Heart left ventricle (tissue), 16 donors: ENCODE measurements around the gene C14orf93. TPM values are rescaled to one million over a fixed set of nuclear protein-coding genes. Genes with fewer than 3 reads are reported as not detected.

ENCODE experiments used
- ATAC-seq, 4 donors: fragments of 200-7000 bp; cut with Tn5 transposase; one replicate each; pipeline ENCODE4 v1.9.1; 2020 to 2022; ENCODE audit warnings: moderate library complexity in 4 of 4, mild to moderate bottlenecking in 3 of 4, moderate number of reproducible peaks in 1 of 4
- DNase-seq, 5 donors: peaks; one replicate each; pipeline ENCODE4 v3.0.0-alpha.2; 2020
- H3K27ac ChIP-seq, 12 donors: fragments of 200-600 bp; sonication (generic) in 4 of 12; one replicate each; pipeline versions ENCODE4 v1.5.0 to v1.8.0; 2016 to 2022; ENCODE audit warnings: mild to moderate bottlenecking in 2 of 12
- H3K27me3 ChIP-seq, 9 donors: fragments of 200-600 bp; sonication (generic) in 2 of 9; one replicate each; pipeline versions ENCODE4 v1.5.1 to v1.8.0; 2016 to 2022; ENCODE audit warnings: mild to moderate bottlenecking in 3 of 9
- H3K36me3 ChIP-seq, 9 donors: fragments of 200-600 bp; sonication (generic) in 2 of 9; one replicate each; pipeline versions ENCODE4 v1.5.0 to v1.8.0; 2018 to 2022; ENCODE audit warnings: mild to moderate bottlenecking in 2 of 9
- H3K4me1 ChIP-seq, 12 donors: fragments of 200-600 bp; sonication (generic) in 4 of 12; one replicate each; pipeline versions ENCODE4 v1.5.0 to v1.8.0; 2016 to 2022; ENCODE audit warnings: mild to moderate bottlenecking in 3 of 12
- H3K4me3 ChIP-seq, 12 donors: fragments of 200-600 bp; sonication (generic) in 4 of 12; one replicate each; pipeline versions ENCODE4 v1.5.0 to v1.8.0; 2017 to 2022; ENCODE audit warnings: mild to moderate bottlenecking in 9 of 12, moderate library complexity in 4 of 12
- H3K9me3 ChIP-seq, 12 donors: fragments of 200-600 bp; sonication (generic) in 4 of 12; one replicate each; pipeline versions ENCODE4 v1.5.0 to v1.8.0; 2016 to 2022; ENCODE audit warnings: mild to moderate bottlenecking in 1 of 12
- CTCF ChIP-seq, 12 donors: fragments of 200-600 bp; sonication (generic) in 4 of 12; IDR thresholded peaks; one replicate each; pipeline versions ENCODE4 v1.5.0 to v1.8.0; 2018 to 2022; ENCODE audit warnings: antibody characterized with exemption in 12 of 12, mild to moderate bottlenecking in 5 of 12
- POLR2A ChIP-seq, 2 donors: fragments of 450-650 bp; IDR thresholded peaks; one replicate each; pipeline ENCODE4 v1.6.1; 2017; ENCODE audit warnings: antibody characterized with exemption in 2 of 2, mild to moderate bottlenecking in 2 of 2, moderate library complexity in 2 of 2
- WGBS, 4 donors: extraction: QIAGEN DNeasy Blood & Tissue Kit in 2 of 4; methylation state at CpG; one replicate each; pipeline versions ENCODE4 v1.1.5 to v1.1.7; 2013 to 2018; 5-methylcytosine and 5-hydroxymethylcytosine counted together
- intact Hi-C, 10 donors: fragments of 100-400 bp; cut with DNase I; formaldehyde crosslinking; loops; one replicate each; pipeline versions ENCODE4 v1.11.1 to v1.14.2; 2022
- polyA plus RNA-seq, 2 donors: library from polyadenylated mRNA; stranded (reverse); fragments of 200-250 nt; gene quantifications; one replicate each; pipeline ENCODE4 v1.2.3, GENCODE V29; 2013
- total RNA-seq, 9 donors: library from RNA; depleted of rRNA in 2 of 9; stranded (reverse); fragments of >200 nt in 2 of 9; fragmentation: NEBNext Ultra II Directional in 3 of 9; extraction: Animal tissue kit (Norgen Biotek cat#: 25700) in 3 of 9; gene quantifications; one replicate each; pipeline versions ENCODE4 v1.1.0 to v1.2.4, GENCODE V29; 2016 to 2023
- donor health status: ischemic (EF 13 %, LVEDD 7.1; RV severe dilation, severe dysfunction).
- donor health status: healthy with polysubstance abuse.
- donor health status: DM: no; HTN: yes; CAD: no.
- donor health status: DM: no; HTN: no; CAD: no.
- donor health status: ischemic (EF 25% LVEDD 6.9; RV normal size, moderate dysfunction).
- donor health status: ischemic (EF 25% LVEDD 5.7; RV mildly dilated, moderate dysfunction).
- donor health status: healthy.
- donor health status: DM: yes; HTN: yes; CAD: no.
- donor health status: ischemic (EF 35%, LVEDD 5.7; RV mildly dilated, moderate dysfunction).
- donor health status: nonischemic (EF 11% LVEDD 7.7; RV severe dilation, severe dysfunction).
- donor health status: DM: yes; HTN: yes; CAD: no.
- donor health status: PGD.
- donor health status: ischemic (EF 29% LVEDD 5.4; RV normal size, mild dysfunction).
- donor health status: nonischemic (EF 23%, LVEDD 6.1; RV moderate dilation, normal function).

C14orf93 gene
- total and polyA plus RNA-seq, 11 donors: 3.4 to 7.6 (median 5.4) TPM

GRCh38 chr14:22974530-22975313 lies 35.2 kb downstream of the C14orf93 start:
- Histone ChIP-seq H3K27me3 (no peaks in the 10 kb centered on the region), H3K4me1 (peaks cover 3 to 43% (median 32%) of the 10 kb centered on the region in 12 donors), H3K9me3 (no peaks in the 10 kb centered on the region), H3K27ac (peak overlapping the region in 8 of 12 donors; percentile 5 to 55 (median 22)), H3K4me3 (no peak overlapping the region), H3K36me3 (peaks cover 0 to 18% (median 3%) of the 10 kb centered on the region in 9 donors)
- peak; percentile 29 to 71 (median 63) for DNase-seq
- WGBS, 4 donors: 64 to 76% (median 70%) methylated on average over 8 to 9 of the region's 9 CpGs
- peak in 1 of 4 donors; percentile 16 for ATAC-seq
- intact Hi-C loops: loop anchor here in 2 of 10 donors (5.0 to 10.0 kb wide), 2 partner anchors 42 to 420 kb away; no protein-coding TSS in a partner anchor
- TF ChIP-seq POLR2A (IDR thresholded peaks at IDR 0.05) (no peak), CTCF (IDR thresholded peaks at IDR 0.05) (no peak)

- Histone ChIP-seq H3K9me3 (no peaks in the 10 kb centered on the region), H3K36me3 (peaks cover 0 to 18% (median 3%) of the 10 kb centered on the region in 9 donors), H3K4me1 (peaks cover 3 to 30% (median 20%) of the 10 kb centered on the region in 12 donors), H3K27ac (peak overlapping the region in 5 of 12 donors; percentile 5 to 55 (median 27)), H3K4me3 (no peak overlapping the region), H3K27me3 (no peaks in the 10 kb centered on the region)
- peak; percentile 5 to 57 (median 42) for ATAC-seq
- no peak for TF ChIP-seq POLR2A (IDR thresholded peaks at IDR 0.05)
- TF ChIP-seq CTCF (IDR thresholded peaks at IDR 0.05): peak; percentile 53 to 80 (median 66)
- peak in 2 of 5 donors; percentile 37 to 43 for DNase-seq
- 78 to 83% (median 81%) methylated on average over 5 to 6 of the region's 6 CpGs for WGBS, 4 donors
- intact Hi-C loops: loop anchor here in 2 of 10 donors (1.0 to 10.0 kb wide), 2 partner anchors 10 to 419 kb away; no protein-coding TSS in a partner anchor
Measured at GRCh38 chr14:22973217-22974032, 36.5 kb downstream of the C14orf93 start.

- H3K4me1 ChIP-seq: peaks cover 0 to 20% (median 11%) of the 10 kb centered on the region in 12 donors
- H3K27ac ChIP-seq: no peak overlapping the region
- WGBS, 4 donors: 89 to 100% (median 92%) methylated on average over 2 of the region's 2 CpGs
- H3K27me3 ChIP-seq: no peaks in the 10 kb centered on the region
- H3K4me3 ChIP-seq: no peak overlapping the region
- H3K9me3 ChIP-seq: no peaks in the 10 kb centered on the region
- intact Hi-C loops: loop anchor here in 1 of 10 donors (10.0 kb wide), 1 partner anchor 418 kb away; no protein-coding TSS in a partner anchor
- TF ChIP-seq CTCF (IDR thresholded peaks at IDR 0.05) (no peak), POLR2A (IDR thresholded peaks at IDR 0.05) (no peak)
- no peak for ATAC-seq
- no peak for DNase-seq
- peaks cover 0 to 18% (median 3%) of the 10 kb centered on the region in 9 donors for H3K36me3 ChIP-seq
Measured at GRCh38 chr14:22972313-22972930, 37.5 kb downstream of the C14orf93 start.
